ENCODE data around the gene ENAM. TPM values are rescaled to one million over a fixed set of nuclear protein-coding genes. Genes with fewer than 3 reads are reported as not detected.
A peak's percentile ranks its signal among the peaks of the same experiment; 100 is the strongest.

ENAM gene
- total and polyA plus RNA-seq, 3 experiments from 2014 or later = not detected

DNA sequence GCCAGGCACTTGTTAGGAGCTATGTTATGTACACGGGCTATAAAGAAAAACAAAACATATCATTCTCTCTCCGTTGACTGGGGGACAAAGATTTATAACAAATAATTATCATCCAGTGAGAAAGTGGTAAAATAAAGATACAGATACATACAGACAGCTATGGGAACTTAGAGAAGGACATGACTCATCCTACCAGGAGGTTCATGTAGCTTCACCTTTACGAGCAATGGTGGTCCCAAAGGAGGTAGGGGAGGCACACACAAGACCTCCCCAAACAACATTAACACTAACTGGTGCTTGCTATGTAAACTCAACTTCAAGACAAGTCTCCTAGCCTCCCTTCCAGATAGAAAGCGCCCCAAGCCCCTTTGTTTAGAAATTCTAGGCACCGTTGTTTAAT, 27.6 kb upstream of the ENAM start:
- no peaks in the 10 kb centered on the region for H3K9me3 ChIP-seq (ENCODE audit: low read length)
- Mint-ChIP-seq H3K4me1 (no peaks in the 10 kb centered on the region), H3K9me3 (no peaks in the 10 kb centered on the region), H3K4me3 (no peak overlapping the region), H3K27me3 (peaks cover 9 to 11% of the 10 kb centered on the region in 2 donors), H3K27ac (peak overlapping the region in 1 of 8 donors; percentile 27), H3K36me3 (no peaks in the 10 kb centered on the region)
- H3K27me3 ChIP-seq (ENCODE audit: insufficient read depth, low read length, poor library complexity, severe bottlenecking) = no peaks in the 10 kb centered on the region
- no peak overlapping the region for H3K27ac ChIP-seq (ENCODE audit: low read depth, low read length)
- no peaks in the 10 kb centered on the region for H3K36me3 ChIP-seq (ENCODE audit: insufficient read depth, low read length)
- no peak for DNase-seq
- no peaks in the 10 kb centered on the region for H3K4me1 ChIP-seq (ENCODE audit: insufficient read depth, low read length)
- ChIA-PET CTCF (interaction anchor here (1.1 to 1.9 kb wide), 3 partner anchors 11 to 301 kb away, joined by 3 to 4 read pairs (median 4); partner anchors contain the start of gene MOB1B), POLR2A (no interaction called here)
- H3K4me3 ChIP-seq (ENCODE audit: low read length) = no peak overlapping the region

DNA sequence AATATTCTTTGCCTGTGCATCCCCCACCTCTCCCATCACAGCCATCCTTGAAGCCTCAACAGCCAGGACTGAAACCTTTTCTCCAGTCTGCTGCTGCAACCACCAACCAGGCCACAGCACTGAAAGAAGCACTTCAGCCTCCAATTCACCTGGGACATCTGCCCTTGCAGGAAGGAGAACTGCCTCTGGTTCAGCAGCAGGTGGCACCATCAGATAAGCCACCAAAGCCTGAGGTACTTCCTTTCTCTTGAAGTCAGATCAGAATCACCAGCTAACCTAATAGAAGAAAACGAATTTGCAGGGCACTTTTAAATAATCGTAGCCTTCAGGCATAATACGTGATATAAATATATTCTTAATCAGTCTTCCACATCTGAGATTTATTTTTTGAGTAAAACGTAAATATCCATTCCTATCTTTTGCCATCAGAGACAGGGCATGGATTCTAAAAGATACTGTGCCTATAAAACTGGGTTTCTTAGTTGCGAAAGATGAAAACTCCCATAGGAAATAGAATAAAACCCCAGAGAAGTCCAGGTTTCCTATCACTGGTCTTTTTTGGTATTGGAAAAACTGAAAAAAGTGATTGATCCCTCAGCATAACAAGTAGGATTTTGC, 27.0 kb upstream of the ENAM start:
- CTCF ChIA-PET = interaction anchor here (0.6 to 1.9 kb wide), 4 partner anchors 12 to 301 kb away, joined by 3 to 4 read pairs (median 4); partner anchors contain the start of gene MOB1B
- Mint-ChIP-seq H3K27ac (no peak overlapping the region), H3K9me3 (no peaks in the 10 kb centered on the region), H3K4me3 (no peak overlapping the region), H3K36me3 (no peaks in the 10 kb centered on the region), H3K27me3 (peaks cover 11 to 12% of the 10 kb centered on the region in 2 donors), H3K4me1 (no peaks in the 10 kb centered on the region)
- Histone ChIP-seq H3K27me3 (ENCODE audit: insufficient read depth, low read length, poor library complexity, severe bottlenecking) (no peaks in the 10 kb centered on the region), H3K27ac (ENCODE audit: low read depth, low read length) (no peak overlapping the region), H3K36me3 (ENCODE audit: insufficient read depth, low read length) (no peaks in the 10 kb centered on the region), H3K4me1 (ENCODE audit: insufficient read depth, low read length) (no peaks in the 10 kb centered on the region), H3K9me3 (ENCODE audit: low read length) (no peaks in the 10 kb centered on the region), H3K4me3 (ENCODE audit: low read length) (no peak overlapping the region)
- POLR2A ChIA-PET = no interaction called here
- peak; percentile 42 to 77 (median 53) for DNase-seq

DNA sequence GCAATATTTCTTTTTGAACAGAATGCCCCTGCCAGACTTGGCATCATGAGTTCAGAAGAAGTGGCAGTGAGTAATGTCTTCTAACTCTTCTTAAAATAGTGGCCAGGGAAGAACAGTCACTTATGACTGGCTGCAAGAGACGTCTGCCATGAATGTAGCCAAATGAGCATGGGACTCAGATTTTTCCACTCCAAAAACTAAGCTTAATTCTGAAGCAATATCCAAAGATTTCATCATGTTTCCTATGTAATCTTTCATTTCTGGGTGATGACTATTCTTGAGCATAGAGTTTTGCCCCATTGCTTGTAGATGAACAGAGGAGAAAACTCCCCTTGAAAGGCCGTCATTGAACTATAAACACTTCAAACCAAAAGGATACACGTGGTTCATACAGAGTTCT, 24.7 kb upstream of the ENAM start:
- ChIA-PET POLR2A (no interaction called here), CTCF (no interaction called here)
- Histone ChIP-seq H3K27me3 (ENCODE audit: insufficient read depth, low read length, poor library complexity, severe bottlenecking) (no peaks in the 10 kb centered on the region), H3K36me3 (ENCODE audit: insufficient read depth, low read length) (no peaks in the 10 kb centered on the region), H3K4me3 (ENCODE audit: low read length) (no peak overlapping the region), H3K4me1 (ENCODE audit: insufficient read depth, low read length) (no peaks in the 10 kb centered on the region), H3K27ac (ENCODE audit: low read depth, low read length) (no peak overlapping the region), H3K9me3 (ENCODE audit: low read length) (no peaks in the 10 kb centered on the region)
- Mint-ChIP-seq H3K27ac (no peak overlapping the region), H3K36me3 (no peaks in the 10 kb centered on the region), H3K4me1 (no peaks in the 10 kb centered on the region), H3K4me3 (no peak overlapping the region), H3K27me3 (peaks cover 14 to 16% of the 10 kb centered on the region in 2 donors), H3K9me3 (no peaks in the 10 kb centered on the region)
- no peak for DNase-seq

DNA sequence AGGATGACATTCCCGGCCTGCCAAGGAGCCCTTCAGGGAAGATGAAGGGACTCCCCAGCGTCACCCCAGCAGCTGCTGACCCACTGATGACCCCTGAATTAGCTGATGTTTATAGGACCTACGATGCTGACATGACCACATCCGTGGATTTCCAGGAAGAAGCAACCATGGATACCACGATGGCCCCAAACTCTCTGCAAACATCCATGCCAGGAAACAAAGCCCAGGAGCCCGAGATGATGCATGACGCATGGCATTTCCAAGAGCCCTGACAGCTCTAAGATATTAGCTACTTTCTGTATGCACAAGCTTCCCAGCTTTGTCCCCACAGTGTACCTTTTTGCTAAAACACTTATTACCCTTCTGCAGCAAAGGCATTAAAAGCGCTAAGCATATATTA, 22.1 kb upstream of the ENAM start:
- no peaks in the 10 kb centered on the region for H3K9me3 Mint-ChIP-seq
- no peak overlapping the region for H3K4me3 Mint-ChIP-seq
- ChIA-PET POLR2A (no interaction called here), CTCF (interaction anchor here (0.5 kb wide), 1 partner anchor 109 kb away, joined by 3 read pairs; no protein-coding TSS in a partner anchor)
- Histone ChIP-seq H3K4me3 (ENCODE audit: low read length) (no peak overlapping the region), H3K36me3 (ENCODE audit: insufficient read depth, low read length) (no peaks in the 10 kb centered on the region), H3K27ac (ENCODE audit: low read depth, low read length) (no peak overlapping the region), H3K9me3 (ENCODE audit: low read length) (no peaks in the 10 kb centered on the region), H3K4me1 (ENCODE audit: insufficient read depth, low read length) (no peaks in the 10 kb centered on the region), H3K27me3 (ENCODE audit: insufficient read depth, low read length, poor library complexity, severe bottlenecking) (no peaks in the 10 kb centered on the region)
- no peak overlapping the region for H3K27ac Mint-ChIP-seq
- DNase-seq = no peak
- peaks cover 11 to 35% of the 10 kb centered on the region in 2 donors for H3K27me3 Mint-ChIP-seq
- no peaks in the 10 kb centered on the region for H3K4me1 Mint-ChIP-seq
- H3K36me3 Mint-ChIP-seq = no peaks in the 10 kb centered on the region

DNA sequence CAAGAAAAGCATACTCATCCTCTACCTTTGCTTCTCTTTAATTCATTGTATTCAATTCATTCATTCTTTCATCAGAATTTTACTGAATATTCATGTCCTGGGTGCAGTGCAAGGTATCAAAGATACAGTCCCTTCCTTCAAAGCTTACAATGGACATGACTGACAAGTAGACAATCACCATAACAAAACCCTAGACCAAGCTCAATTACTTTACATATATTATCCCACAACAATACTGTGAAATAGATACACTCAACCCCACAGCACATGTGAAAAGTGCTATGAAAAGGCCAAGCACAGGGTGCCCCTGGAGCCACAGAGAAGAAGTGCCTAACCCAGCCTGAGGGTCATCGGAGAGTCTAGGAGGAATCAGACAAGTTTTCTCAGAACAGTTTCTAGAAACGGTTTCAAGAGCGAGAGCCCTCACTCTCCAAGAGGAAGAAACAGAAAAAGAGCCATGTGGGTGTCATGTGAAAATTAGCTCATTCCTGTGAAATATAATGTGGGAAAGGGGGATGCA, 21.1 kb upstream of the ENAM start:
- Mint-ChIP-seq H3K4me1 (no peaks in the 10 kb centered on the region), H3K36me3 (no peaks in the 10 kb centered on the region), H3K9me3 (no peaks in the 10 kb centered on the region), H3K27me3 (peaks cover 11 to 40% of the 10 kb centered on the region in 2 donors), H3K4me3 (no peak overlapping the region), H3K27ac (no peak overlapping the region)
- POLR2A ChIA-PET = no interaction called here
- H3K4me1 ChIP-seq (ENCODE audit: insufficient read depth, low read length) = no peaks in the 10 kb centered on the region
- no peak overlapping the region for H3K27ac ChIP-seq (ENCODE audit: low read depth, low read length)
- no peak overlapping the region for H3K4me3 ChIP-seq (ENCODE audit: low read length)
- no peaks in the 10 kb centered on the region for H3K36me3 ChIP-seq (ENCODE audit: insufficient read depth, low read length)
- CTCF ChIA-PET = no interaction called here
- no peaks in the 10 kb centered on the region for H3K9me3 ChIP-seq (ENCODE audit: low read length)
- DNase-seq = no peak
- no peaks in the 10 kb centered on the region for H3K27me3 ChIP-seq (ENCODE audit: insufficient read depth, low read length, poor library complexity, severe bottlenecking)

DNA sequence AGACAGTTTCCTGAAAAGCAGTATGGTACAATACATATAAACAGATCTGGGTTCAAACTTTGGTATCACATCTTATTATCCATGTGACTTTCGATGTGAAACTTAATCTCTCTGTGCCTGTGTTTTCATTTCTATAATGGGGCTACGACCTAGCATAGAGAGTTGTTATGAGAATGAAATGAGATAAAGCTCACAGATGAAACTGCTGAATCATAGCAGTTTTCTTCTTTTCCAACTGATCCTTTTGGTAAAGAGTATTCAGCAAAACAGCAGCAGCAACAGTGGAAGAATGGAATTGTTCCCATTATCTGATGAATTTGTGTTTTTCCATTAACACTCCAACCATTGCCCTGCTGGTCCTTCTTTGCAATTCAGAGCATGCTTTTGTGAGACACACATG, 20.2 kb upstream of the ENAM start:
- H3K36me3 ChIP-seq (ENCODE audit: insufficient read depth, low read length) = no peaks in the 10 kb centered on the region
- POLR2A ChIA-PET = no interaction called here
- no peaks in the 10 kb centered on the region for H3K36me3 Mint-ChIP-seq
- DNase-seq = no peak
- H3K9me3 Mint-ChIP-seq = no peaks in the 10 kb centered on the region
- H3K27ac Mint-ChIP-seq = no peak overlapping the region
- no peak overlapping the region for H3K4me3 ChIP-seq (ENCODE audit: low read length)
- H3K9me3 ChIP-seq (ENCODE audit: low read length) = no peaks in the 10 kb centered on the region
- no peak overlapping the region for H3K4me3 Mint-ChIP-seq
- no peaks in the 10 kb centered on the region for H3K27me3 ChIP-seq (ENCODE audit: insufficient read depth, low read length, poor library complexity, severe bottlenecking)
- CTCF ChIA-PET = no interaction called here
- H3K27me3 Mint-ChIP-seq = peaks cover 11 to 40% of the 10 kb centered on the region in 2 donors
- H3K27ac ChIP-seq (ENCODE audit: low read depth, low read length) = no peak overlapping the region
- H3K4me1 Mint-ChIP-seq = peaks cover 0 to 4% (median 4%) of the 10 kb centered on the region in 3 donors
- no peaks in the 10 kb centered on the region for H3K4me1 ChIP-seq (ENCODE audit: insufficient read depth, low read length)

DNA sequence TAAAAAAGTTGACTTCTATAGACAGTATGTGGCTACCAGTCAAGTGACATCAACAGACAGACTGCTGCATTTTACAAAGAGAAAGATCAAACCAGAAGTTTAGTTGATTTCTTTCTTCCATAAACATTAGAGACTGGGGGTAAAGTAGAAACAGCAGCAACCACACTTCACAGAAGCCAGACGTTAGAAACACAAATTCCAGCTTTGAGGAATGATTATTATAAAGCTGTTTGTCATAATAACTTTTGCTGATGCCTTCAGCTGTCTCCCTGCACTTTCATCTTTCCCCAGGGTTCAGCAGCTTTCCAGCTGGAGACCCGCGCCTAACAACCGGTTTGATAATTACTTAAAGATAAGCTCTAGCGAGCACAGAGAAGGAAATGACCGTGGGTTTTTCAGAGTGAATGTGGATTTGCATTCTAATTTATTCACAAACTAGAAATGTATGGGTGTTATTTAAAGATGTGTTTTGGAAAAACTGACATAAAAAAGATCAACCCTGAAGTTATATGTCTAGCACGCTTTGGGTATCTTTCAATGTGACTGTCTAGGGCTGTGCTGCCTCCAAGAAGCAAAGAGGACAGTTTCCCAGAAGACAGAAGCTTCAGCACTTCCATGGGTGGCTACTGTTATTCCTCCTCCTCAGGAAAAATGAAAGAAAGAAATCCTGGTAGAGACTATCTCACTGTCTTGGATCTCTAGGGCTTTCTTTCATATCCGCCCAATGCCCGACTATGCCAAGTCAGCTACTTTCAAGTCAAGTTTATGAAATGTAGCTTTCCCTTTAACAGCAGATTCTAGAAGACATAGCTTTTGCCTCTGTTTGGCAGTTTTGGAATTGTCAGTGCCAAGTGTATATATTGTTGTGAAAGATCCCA, 15.0 kb upstream of the ENAM start:
- Histone ChIP-seq H3K4me1 (ENCODE audit: insufficient read depth, low read length) (no peaks in the 10 kb centered on the region), H3K9me3 (ENCODE audit: low read length) (no peaks in the 10 kb centered on the region), H3K36me3 (ENCODE audit: insufficient read depth, low read length) (no peaks in the 10 kb centered on the region), H3K4me3 (ENCODE audit: low read length) (no peak overlapping the region), H3K27ac (ENCODE audit: low read depth, low read length) (no peak overlapping the region), H3K27me3 (ENCODE audit: insufficient read depth, low read length, poor library complexity, severe bottlenecking) (no peaks in the 10 kb centered on the region)
- Mint-ChIP-seq H3K9me3 (no peaks in the 10 kb centered on the region), H3K36me3 (no peaks in the 10 kb centered on the region), H3K27ac (no peak overlapping the region), H3K4me3 (peak overlapping the region in 1 of 7 donors; percentile 22), H3K27me3 (peaks cover 0 to 29% of the 10 kb centered on the region in 2 donors), H3K4me1 (peaks cover 2 to 12% (median 8%) of the 10 kb centered on the region in 3 donors)
- DNase-seq = no peak
- POLR2A ChIA-PET = no interaction called here
- CTCF ChIA-PET = no interaction called here

DNA sequence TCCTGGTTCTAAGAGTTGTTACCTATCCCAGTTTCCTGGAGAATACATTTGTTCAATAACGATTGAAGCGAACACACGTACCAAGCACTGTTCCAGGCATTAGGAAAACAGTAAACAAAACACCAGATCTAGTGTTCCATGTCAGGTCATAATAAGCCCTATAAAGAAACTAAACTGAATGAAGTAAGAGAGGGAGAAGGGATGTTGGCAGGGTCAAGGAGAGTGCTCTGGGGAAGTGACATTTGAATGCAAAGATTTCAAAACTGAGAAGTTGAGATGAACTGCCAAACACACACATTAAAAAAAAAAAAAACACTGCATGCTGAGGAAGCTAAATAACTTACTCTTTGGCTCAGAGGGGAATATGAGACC, 14.4 kb upstream of the ENAM start:
- Mint-ChIP-seq H3K27me3 (peaks cover 0 to 26% of the 10 kb centered on the region in 2 donors), H3K4me1 (peaks cover 2 to 12% (median 8%) of the 10 kb centered on the region in 3 donors), H3K4me3 (no peak overlapping the region), H3K36me3 (no peaks in the 10 kb centered on the region), H3K9me3 (no peaks in the 10 kb centered on the region), H3K27ac (no peak overlapping the region)
- H3K9me3 ChIP-seq (ENCODE audit: low read length) = no peaks in the 10 kb centered on the region
- ChIA-PET POLR2A (no interaction called here), CTCF (no interaction called here)
- no peak for DNase-seq
- H3K27me3 ChIP-seq (ENCODE audit: insufficient read depth, low read length, poor library complexity, severe bottlenecking) = no peaks in the 10 kb centered on the region
- no peak overlapping the region for H3K27ac ChIP-seq (ENCODE audit: low read depth, low read length)
- no peak overlapping the region for H3K4me3 ChIP-seq (ENCODE audit: low read length)
- no peaks in the 10 kb centered on the region for H3K36me3 ChIP-seq (ENCODE audit: insufficient read depth, low read length)
- no peaks in the 10 kb centered on the region for H3K4me1 ChIP-seq (ENCODE audit: insufficient read depth, low read length)
